Coronary artery (tissue), 2 donors: ENCODE data around the gene C1QTNF9B.
A peak's percentile ranks its signal among the peaks of the same experiment; 100 is the strongest.

Source experiments
- DNase-seq: peaks from one replicate; pipeline ENCODE4 v3.0.0-alpha.2; 2017; ENCODE audit warnings: low spot score
- H3K27ac ChIP-seq, 2 donors: fragments of 200-600 bp; sonication (generic); one replicate each; pipeline ENCODE4 v1.5.1; 2016 to 2019
- H3K4me3 ChIP-seq: fragments of 200-600 bp; sonication (generic); 2 replicates; pipeline ENCODE4 v1.5.1; 2016; ENCODE audit warnings: mild to moderate bottlenecking, moderate library complexity
- TF ChIP-seq, protein P1 (sequence below): fragments of 200-600 bp; sonication (generic); IDR thresholded peaks from one replicate; pipeline ENCODE4 v1.5.1; 2019; ENCODE audit warnings: antibody characterized with exemption

C1QTNF9B gene

DNA sequence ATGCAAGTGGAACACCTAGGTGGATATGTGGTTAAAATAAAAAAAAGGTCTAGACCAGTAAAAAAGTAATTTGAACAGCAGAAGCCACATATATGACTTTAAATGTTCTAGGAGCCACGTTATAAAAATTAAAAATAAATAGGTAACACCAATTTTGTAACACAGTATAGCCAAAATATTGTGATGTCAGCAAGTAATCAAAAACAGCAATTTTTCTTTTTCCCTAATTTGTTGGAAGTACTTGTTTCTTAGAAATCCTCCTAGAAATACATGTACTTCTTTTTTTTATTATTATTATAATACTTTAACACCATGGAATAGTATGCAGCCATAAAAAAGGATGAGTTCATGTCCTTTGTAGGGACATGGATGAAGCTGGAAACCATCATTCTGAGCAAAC lies 25.7 kb upstream of the C1QTNF9B start:
- TF ChIP-seq, protein P1, sequence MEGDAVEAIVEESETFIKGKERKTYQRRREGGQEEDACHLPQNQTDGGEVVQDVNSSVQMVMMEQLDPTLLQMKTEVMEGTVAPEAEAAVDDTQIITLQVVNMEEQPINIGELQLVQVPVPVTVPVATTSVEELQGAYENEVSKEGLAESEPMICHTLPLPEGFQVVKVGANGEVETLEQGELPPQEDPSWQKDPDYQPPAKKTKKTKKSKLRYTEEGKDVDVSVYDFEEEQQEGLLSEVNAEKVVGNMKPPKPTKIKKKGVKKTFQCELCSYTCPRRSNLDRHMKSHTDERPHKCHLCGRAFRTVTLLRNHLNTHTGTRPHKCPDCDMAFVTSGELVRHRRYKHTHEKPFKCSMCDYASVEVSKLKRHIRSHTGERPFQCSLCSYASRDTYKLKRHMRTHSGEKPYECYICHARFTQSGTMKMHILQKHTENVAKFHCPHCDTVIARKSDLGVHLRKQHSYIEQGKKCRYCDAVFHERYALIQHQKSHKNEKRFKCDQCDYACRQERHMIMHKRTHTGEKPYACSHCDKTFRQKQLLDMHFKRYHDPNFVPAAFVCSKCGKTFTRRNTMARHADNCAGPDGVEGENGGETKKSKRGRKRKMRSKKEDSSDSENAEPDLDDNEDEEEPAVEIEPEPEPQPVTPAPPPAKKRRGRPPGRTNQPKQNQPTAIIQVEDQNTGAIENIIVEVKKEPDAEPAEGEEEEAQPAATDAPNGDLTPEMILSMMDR = no peak
- Histone ChIP-seq H3K4me3 (no peak overlapping the region), H3K27ac (no peak overlapping the region)
- no peak for DNase-seq

DNA sequence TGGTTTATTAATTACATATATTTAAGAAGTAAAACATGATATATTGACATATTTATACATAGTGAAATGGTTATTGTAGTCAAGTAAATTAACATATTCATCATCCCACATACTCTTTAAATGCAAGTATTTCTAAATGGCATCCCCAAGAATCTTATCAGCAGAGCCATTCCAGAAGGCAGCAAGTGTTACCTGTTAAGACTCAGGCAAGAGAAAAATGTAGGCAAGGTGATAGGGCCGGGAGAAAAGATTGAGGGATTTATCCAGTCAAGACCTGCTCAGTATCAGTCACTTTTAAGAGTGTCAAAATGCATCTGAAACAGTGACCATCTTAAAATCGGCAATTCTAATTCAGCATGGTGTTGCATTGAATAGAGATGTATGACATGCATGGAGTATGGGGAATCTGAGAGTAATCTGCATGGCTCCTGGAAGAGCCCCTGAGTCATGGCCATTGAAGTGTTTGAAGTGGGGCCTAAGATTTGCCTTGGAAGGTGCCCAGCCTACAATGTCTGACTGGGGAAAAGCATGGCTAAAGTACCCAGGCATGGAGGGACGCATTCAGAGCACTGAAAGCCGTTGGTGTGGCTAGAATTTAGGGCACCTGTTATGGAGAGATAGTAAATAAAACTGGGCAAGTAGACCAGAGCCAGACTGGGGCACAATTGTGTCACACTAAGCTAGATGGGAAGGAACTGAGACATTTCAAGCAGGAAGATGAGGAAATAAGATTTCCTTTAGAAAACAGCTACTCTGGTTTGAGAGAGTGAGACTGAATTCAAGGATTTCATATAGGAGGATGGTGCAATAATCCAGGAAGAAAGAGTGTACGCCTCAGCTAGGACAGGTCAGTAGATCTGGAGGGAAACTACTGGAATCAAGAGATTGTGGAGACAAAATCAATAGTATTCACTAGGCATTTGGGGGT lies 25.0 kb upstream of the C1QTNF9B start:
- H3K27ac ChIP-seq = no peak overlapping the region
- DNase-seq = no peak
- no peak overlapping the region for H3K4me3 ChIP-seq
- TF ChIP-seq, protein P1 = no peak

DNA sequence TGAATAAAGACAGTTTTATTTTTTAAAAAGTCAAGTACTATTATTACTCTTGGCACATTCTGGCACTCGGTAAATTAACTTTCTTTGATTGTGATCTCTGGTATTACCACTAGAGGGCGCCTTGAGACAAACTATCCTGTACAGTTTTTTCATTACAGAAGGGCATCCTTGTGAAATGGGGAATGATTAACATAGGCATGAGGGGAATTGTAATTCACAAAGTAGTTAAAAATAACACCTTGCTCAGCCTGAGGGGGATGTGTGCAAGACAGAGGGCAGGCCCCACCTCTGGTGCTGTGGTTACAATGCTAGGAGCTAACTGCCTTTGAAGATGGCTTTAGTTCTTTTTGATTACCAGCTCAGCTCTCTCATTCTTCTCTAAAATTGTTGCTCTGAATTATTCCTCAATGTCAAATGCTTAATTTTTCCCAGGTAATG lies 24.2 kb upstream of the C1QTNF9B start:
- Histone ChIP-seq H3K4me3 (no peak overlapping the region), H3K27ac (no peak overlapping the region)
- TF ChIP-seq, protein P1 = peak; percentile 48
- no peak for DNase-seq

DNA sequence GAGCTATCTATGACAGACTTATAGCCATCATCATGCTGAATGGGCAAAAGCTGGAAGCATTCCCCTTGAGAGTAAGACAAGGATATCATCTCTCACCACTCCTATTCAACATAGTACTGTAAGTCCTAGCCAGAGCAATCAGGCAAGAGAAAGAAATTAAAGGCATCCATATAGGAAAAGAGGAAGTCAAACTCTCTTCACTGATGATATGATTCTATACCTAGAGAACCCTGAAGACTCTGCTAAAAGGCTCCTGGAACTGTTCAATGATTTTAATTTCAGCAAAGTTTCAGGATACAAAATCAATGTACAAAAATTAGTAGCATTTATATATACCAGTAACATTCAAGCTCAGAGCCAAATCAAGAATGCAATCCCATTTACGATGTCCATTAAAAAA lies 21.7 kb upstream of the C1QTNF9B start:
- Histone ChIP-seq H3K4me3 (no peak overlapping the region), H3K27ac (no peak overlapping the region)
- DNase-seq = no peak
- TF ChIP-seq, protein P1 = no peak

DNA sequence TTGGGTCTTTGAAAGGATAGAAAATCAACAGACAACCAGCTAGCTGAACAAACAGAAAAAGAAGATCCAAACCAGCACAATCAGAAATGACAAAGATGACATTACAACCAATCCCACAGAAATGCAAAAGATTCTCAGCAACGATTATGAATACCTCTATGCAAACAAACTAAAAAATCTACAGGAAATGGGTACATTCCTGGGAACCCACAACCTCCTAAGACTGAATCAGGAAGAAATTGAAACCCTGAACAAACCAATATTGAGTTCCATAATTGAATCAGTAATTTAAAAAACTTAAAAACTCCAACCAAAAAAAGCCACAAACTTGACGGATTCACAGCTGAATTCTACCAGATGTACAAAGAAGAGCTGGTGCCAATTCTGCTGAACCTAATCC lies 20.9 kb upstream of the C1QTNF9B start:
- DNase-seq = no peak
- no peak overlapping the region for H3K4me3 ChIP-seq
- H3K27ac ChIP-seq = no peak overlapping the region
- TF ChIP-seq, protein P1 = no peak

DNA sequence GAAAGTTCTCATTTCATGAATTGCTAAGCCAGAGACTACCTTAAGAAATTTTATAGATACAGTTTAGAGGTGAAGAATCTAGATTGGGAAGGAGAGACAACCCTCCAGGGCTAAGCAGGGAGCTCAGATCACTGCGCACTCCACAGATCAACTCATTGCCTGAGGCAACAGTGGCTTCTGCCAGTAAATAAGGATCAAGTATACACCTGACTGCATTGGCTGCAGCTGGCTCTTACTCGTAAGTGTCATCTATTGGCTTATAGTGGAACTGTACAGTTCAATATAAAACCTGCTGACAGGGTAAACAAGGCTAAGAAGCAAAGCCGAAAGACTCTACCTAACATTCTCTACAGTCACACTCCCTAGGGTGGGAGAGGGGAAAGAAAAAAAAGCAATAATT lies 18.0 kb upstream of the C1QTNF9B start:
- no peak for DNase-seq
- Histone ChIP-seq H3K27ac (no peak overlapping the region), H3K4me3 (no peak overlapping the region)
- TF ChIP-seq, protein P1 = no peak

DNA sequence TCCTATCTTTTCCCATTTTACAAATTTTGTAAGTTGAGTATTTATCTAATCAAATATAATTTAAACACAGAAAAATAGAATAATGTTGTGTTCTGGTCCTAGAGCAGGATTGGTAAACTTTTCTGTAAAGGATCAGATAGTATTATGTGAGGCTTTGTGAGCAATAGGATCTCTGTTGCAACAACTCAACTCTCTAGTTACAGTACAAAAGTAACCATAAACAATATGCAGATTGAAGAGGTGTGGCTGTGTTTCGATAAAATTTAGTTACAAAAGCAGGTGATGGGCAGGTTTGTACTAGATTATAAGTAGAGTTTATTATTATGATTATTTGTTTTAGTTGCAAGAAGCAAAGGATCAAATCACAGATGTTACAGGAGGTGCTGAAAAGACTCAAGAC lies 15.2 kb upstream of the C1QTNF9B start:
- DNase-seq = no peak
- Histone ChIP-seq H3K4me3 (no peak overlapping the region), H3K27ac (no peak overlapping the region)
- TF ChIP-seq, protein P1 = no peak
